GM19328 (cell line): ENCODE results near the gene ADAR.

Experiments used
- ATAC-seq: cut with Tn5 transposase; IDR thresholded peaks from one replicate; pipeline ENCODE4 v1.9.1; 2021; ENCODE audit warnings: mild to moderate bottlenecking, moderate library complexity; ENCODE audit not compliant: unreplicated experiment

Gene ADAR

GRCh38 chr1:154559466-154560044 is 48.4 kb downstream of the ADAR start:
- peak; percentile 35 for ATAC-seq

GRCh38 chr1:154558720-154559465 is 49.1 kb downstream of the ADAR start:
- ATAC-seq: peak; percentile 80

GRCh38 chr1:154557939-154558719 is 49.9 kb downstream of the ADAR start, which contains the start of gene UBE2Q1:
Gene UBE2Q1, minus strand, starts transcription at chr1:154558662. Its CDS starts 109 bp downstream, at chr1:154558553.
- peak; percentile 10 for ATAC-seq

GRCh38 chr1:154557248-154557938 is 50.6 kb downstream of the ADAR start:
- ATAC-seq: no peak

- no peak for ATAC-seq
These were observed 51.6 kb downstream of the ADAR start for GRCh38 chr1:154556422-154556821.

- ATAC-seq: no peak
These were observed 54.6 kb downstream of the ADAR start for GRCh38 chr1:154553056-154554030.

- ATAC-seq: no peak
These were observed 56.0 kb downstream of the ADAR start for GRCh38 chr1:154552036-154552435.

- no peak for ATAC-seq
These were observed 56.5 kb downstream of the ADAR start for GRCh38 chr1:154551474-154551873.

- no peak for ATAC-seq
These were observed 57.3 kb downstream of the ADAR start for GRCh38 chr1:154550657-154551056.

GRCh38 chr1:154550070-154550469 is 57.9 kb downstream of the ADAR start:
- no peak for ATAC-seq

GRCh38 chr1:154549202-154549770 is 58.7 kb downstream of the ADAR start:
- ATAC-seq: no peak

- no peak for ATAC-seq
These were observed 60.0 kb downstream of the ADAR start for GRCh38 chr1:154548028-154548427.

- ATAC-seq: no peak
These were observed 60.8 kb downstream of the ADAR start for GRCh38 chr1:154547105-154547732.

- ATAC-seq: no peak
These were observed 61.5 kb downstream of the ADAR start for GRCh38 chr1:154546264-154547063.

- ATAC-seq: no peak
These were observed 66.8 kb downstream of the ADAR start for GRCh38 chr1:154541231-154541630.

- no peak for ATAC-seq
These were observed 68.2 kb downstream of the ADAR start for GRCh38 chr1:154539486-154540483.

GRCh38 chr1:154536570-154536969 is 71.4 kb downstream of the ADAR start:
- ATAC-seq: no peak
